ENCODE results near the gene ALG8.

- no peak for TF ChIP-seq POLR2AphosphoS5 (IDR thresholded peaks at IDR 0.05)
- TF ChIP-seq, protein P1, sequence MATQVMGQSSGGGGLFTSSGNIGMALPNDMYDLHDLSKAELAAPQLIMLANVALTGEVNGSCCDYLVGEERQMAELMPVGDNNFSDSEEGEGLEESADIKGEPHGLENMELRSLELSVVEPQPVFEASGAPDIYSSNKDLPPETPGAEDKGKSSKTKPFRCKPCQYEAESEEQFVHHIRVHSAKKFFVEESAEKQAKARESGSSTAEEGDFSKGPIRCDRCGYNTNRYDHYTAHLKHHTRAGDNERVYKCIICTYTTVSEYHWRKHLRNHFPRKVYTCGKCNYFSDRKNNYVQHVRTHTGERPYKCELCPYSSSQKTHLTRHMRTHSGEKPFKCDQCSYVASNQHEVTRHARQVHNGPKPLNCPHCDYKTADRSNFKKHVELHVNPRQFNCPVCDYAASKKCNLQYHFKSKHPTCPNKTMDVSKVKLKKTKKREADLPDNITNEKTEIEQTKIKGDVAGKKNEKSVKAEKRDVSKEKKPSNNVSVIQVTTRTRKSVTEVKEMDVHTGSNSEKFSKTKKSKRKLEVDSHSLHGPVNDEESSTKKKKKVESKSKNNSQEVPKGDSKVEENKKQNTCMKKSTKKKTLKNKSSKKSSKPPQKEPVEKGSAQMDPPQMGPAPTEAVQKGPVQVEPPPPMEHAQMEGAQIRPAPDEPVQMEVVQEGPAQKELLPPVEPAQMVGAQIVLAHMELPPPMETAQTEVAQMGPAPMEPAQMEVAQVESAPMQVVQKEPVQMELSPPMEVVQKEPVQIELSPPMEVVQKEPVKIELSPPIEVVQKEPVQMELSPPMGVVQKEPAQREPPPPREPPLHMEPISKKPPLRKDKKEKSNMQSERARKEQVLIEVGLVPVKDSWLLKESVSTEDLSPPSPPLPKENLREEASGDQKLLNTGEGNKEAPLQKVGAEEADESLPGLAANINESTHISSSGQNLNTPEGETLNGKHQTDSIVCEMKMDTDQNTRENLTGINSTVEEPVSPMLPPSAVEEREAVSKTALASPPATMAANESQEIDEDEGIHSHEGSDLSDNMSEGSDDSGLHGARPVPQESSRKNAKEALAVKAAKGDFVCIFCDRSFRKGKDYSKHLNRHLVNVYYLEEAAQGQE (IDR thresholded peaks at IDR 0.05; ENCODE audit: borderline replicate concordance) = no peak
- no peak for TF ChIP-seq SMC3 (conservative IDR thresholded peaks at IDR 0.05; ENCODE audit: poor library complexity)
- TF ChIP-seq, protein P2, sequence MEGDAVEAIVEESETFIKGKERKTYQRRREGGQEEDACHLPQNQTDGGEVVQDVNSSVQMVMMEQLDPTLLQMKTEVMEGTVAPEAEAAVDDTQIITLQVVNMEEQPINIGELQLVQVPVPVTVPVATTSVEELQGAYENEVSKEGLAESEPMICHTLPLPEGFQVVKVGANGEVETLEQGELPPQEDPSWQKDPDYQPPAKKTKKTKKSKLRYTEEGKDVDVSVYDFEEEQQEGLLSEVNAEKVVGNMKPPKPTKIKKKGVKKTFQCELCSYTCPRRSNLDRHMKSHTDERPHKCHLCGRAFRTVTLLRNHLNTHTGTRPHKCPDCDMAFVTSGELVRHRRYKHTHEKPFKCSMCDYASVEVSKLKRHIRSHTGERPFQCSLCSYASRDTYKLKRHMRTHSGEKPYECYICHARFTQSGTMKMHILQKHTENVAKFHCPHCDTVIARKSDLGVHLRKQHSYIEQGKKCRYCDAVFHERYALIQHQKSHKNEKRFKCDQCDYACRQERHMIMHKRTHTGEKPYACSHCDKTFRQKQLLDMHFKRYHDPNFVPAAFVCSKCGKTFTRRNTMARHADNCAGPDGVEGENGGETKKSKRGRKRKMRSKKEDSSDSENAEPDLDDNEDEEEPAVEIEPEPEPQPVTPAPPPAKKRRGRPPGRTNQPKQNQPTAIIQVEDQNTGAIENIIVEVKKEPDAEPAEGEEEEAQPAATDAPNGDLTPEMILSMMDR (IDR thresholded peaks at IDR 0.05; ENCODE audit: poor library complexity, severe bottlenecking) = no peak
- no peak for TF ChIP-seq EZH2 (IDR thresholded peaks at IDR 0.05; ENCODE audit: borderline replicate concordance, insufficient read depth, low read length, poor library complexity, severe bottlenecking)
- no peak for TF ChIP-seq EP300 (conservative IDR thresholded peaks at IDR 0.05; ENCODE audit: poor library complexity, severe bottlenecking)
Observed at GRCh38 chr11:78163828-78164227, 24.4 kb upstream of the ALG8 start.
